CD4-positive, CD25-positive, alpha-beta regulatory T cell (primary cell): ENCODE results near the gene TPCN1. TPM values are rescaled to one million over a fixed set of nuclear protein-coding genes. Genes with fewer than 3 reads are reported as not detected.

Source experiments
- ATAC-seq, 2 donors: fragments of 150-1000 bp; cut with Tn5 transposase; one replicate each; pipeline ENCODE4 v1.10.0; 2021; ENCODE audit warnings: low read depth in 2 of 2, moderate number of reproducible peaks in 2 of 2, moderate library complexity in 1 of 2
- DNase-seq, 3 donors: peaks; one replicate each; pipeline versions ENCODE4 v3.0.0 to v3.0.0-alpha.2; 2012 to 2022; ENCODE audit warnings: mixed read lengths in 1 of 3
- H3K27ac ChIP-seq: one replicate; pipeline ENCODE4 v1.7.0; 2013; ENCODE audit warnings: mild to moderate bottlenecking, low read length; ENCODE audit not compliant: insufficient read depth, poor library complexity, severe bottlenecking
- H3K27me3 ChIP-seq: one replicate; pipeline ENCODE4 v1.7.0; 2013; ENCODE audit warnings: low read length; ENCODE audit not compliant: control insufficient read depth, insufficient read depth
- H3K36me3 ChIP-seq: one replicate; pipeline ENCODE4 v1.7.0; 2013; ENCODE audit warnings: mild to moderate bottlenecking, low read length, moderate library complexity; ENCODE audit not compliant: control insufficient read depth, insufficient read depth
- H3K4me1 ChIP-seq: 2 replicates; pipeline ENCODE4 v1.7.0; 2013; ENCODE audit warnings: mild to moderate bottlenecking, low read length; ENCODE audit not compliant: insufficient read depth, control insufficient read depth, poor library complexity, severe bottlenecking
- H3K4me3 ChIP-seq: one replicate; pipeline ENCODE4 v1.7.0; 2013; ENCODE audit warnings: low read depth, mild to moderate bottlenecking, low read length, moderate library complexity
- H3K9me3 ChIP-seq, 2 experiments: 1 replicate in 1 of 2; 2 replicates in 1 of 2; pipeline ENCODE4 v1.7.0; 2013; ENCODE audit warnings: low read length in 2 of 2, mild to moderate bottlenecking in 1 of 2, moderate library complexity in 1 of 2; ENCODE audit not compliant: control insufficient read depth in 2 of 2
- H3K27ac Mint-ChIP-seq, 3 donors: one replicate each; pipeline ENCODE4 v1.8.0; 2020 to 2022; ENCODE audit warnings: mild to moderate bottlenecking in 3 of 3, mixed read lengths in 3 of 3, moderate library complexity in 2 of 3
- H3K27me3 Mint-ChIP-seq: one replicate; pipeline ENCODE4 v1.8.0; 2022; ENCODE audit warnings: mild to moderate bottlenecking, mixed read lengths
- H3K36me3 Mint-ChIP-seq: one replicate; pipeline ENCODE4 v1.8.0; 2020; ENCODE audit warnings: mixed read lengths
- H3K4me1 Mint-ChIP-seq, 4 donors: one replicate each; pipeline ENCODE4 v1.8.0; 2020 to 2022; ENCODE audit warnings: mixed read lengths in 4 of 4, mild to moderate bottlenecking in 1 of 4
- H3K4me3 Mint-ChIP-seq, 4 donors: one replicate each; pipeline ENCODE4 v1.8.0; 2020 to 2022; ENCODE audit warnings: mild to moderate bottlenecking in 4 of 4, mixed read lengths in 4 of 4, moderate library complexity in 3 of 4
- H3K9me3 Mint-ChIP-seq, 7 donors: one replicate each; pipeline ENCODE4 v1.8.0; 2020 to 2022; ENCODE audit warnings: mixed read lengths in 7 of 7, mild to moderate bottlenecking in 3 of 7, moderate library complexity in 2 of 7
- polyA plus RNA-seq, 4 donors: library from polyadenylated mRNA; unstranded; fragments of 300-500 nt; fragmentation: Illumina TruSeq; gene quantifications; one replicate each; pipeline ENCODE4 v1.2.3, GENCODE V29; 2021
- total RNA-seq: library from RNA; stranded (reverse); gene quantifications from one replicate; pipeline ENCODE4 v1.2.3, GENCODE V29; 2022

Gene TPCN1
- total and polyA plus RNA-seq, 5 donors from 2014 or later = 5.2 to 44.9 (median 8.4) TPM

DNA sequence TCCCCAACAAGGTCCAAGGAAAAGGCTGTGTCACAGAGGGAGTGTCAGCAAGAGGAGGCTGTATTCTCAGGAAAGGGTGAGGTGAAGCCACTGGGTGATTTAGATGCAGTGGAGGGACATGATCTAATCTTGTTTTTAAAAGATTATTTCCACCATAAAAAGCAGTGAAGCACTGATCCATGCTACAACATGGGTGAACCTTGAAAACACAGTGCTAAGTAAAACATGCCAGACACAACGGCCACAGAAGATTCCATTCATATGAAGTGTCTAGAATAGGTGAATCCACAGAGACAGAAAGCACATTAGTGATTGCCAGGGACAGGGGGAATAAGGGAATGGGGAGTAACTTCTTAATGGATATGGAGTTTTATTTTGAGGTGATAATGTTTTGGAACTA is 23.0 kb upstream of the TPCN1 start:
- Mint-ChIP-seq H3K4me3 (no peak overlapping the region), H3K27me3 (peaks cover 7% of the 10 kb centered on the region), H3K4me1 (peaks cover 0 to 8% (median 2%) of the 10 kb centered on the region in 4 donors), H3K9me3 (no peaks in the 10 kb centered on the region), H3K36me3 (peaks cover 3% of the 10 kb centered on the region), H3K27ac (peak overlapping the region; percentile 7 to 27 (median 23))
- no peaks in the 10 kb centered on the region for H3K9me3 ChIP-seq
- no peaks in the 10 kb centered on the region for H3K4me1 ChIP-seq
- H3K4me3 ChIP-seq = no peak overlapping the region
- H3K27me3 ChIP-seq = no peaks in the 10 kb centered on the region
- no peak for ATAC-seq
- DNase-seq = no peak
- H3K36me3 ChIP-seq = no peaks in the 10 kb centered on the region
- no peak overlapping the region for H3K27ac ChIP-seq

DNA sequence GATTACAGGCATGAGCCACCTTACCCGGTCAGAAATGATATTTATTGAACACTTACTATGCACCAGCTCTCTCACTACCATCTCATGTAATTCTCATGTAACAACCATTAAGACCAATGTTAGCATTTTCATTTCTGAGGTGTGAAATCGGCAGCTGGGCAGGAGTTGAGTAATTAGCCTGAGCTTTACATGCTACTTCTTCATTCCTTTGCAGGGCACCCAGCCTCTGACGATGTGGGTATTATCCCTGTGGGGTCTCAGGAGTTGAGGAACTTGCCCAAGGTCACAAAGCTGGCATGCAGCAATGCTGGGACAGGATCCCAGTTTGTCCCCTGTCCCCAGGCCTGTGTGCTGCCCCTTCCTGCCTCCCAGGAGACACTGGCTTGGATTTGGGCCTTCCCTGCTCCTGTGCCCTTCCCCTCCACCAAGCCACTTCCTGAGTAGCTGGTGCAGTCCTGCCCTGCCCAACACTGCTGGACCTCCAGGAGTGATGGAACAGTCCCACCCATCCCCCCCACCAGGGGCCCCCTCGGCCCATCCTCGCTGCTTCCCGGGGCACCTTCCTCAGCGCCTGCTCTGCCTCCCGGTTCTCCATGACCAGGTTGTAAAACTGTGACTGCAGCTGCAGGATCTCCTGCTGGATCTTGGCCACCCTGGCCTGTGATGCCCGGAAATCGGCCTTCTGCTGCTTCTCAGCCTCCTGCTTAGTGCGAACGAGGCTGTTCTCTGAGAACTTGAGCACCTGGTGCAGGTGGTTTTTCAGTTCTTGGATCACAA is 21.1 kb upstream of the TPCN1 start:
- Mint-ChIP-seq H3K36me3 (no peaks in the 10 kb centered on the region), H3K27me3 (peaks cover 7% of the 10 kb centered on the region), H3K9me3 (no peaks in the 10 kb centered on the region), H3K4me1 (peaks cover 0 to 4% (median 2%) of the 10 kb centered on the region in 4 donors), H3K4me3 (no peak overlapping the region), H3K27ac (no peak overlapping the region)
- ATAC-seq (no peak), DNase-seq (no peak)
- Histone ChIP-seq H3K27ac (no peak overlapping the region), H3K4me3 (no peak overlapping the region), H3K9me3 (no peaks in the 10 kb centered on the region), H3K27me3 (no peaks in the 10 kb centered on the region), H3K4me1 (no peaks in the 10 kb centered on the region), H3K36me3 (no peaks in the 10 kb centered on the region)

DNA sequence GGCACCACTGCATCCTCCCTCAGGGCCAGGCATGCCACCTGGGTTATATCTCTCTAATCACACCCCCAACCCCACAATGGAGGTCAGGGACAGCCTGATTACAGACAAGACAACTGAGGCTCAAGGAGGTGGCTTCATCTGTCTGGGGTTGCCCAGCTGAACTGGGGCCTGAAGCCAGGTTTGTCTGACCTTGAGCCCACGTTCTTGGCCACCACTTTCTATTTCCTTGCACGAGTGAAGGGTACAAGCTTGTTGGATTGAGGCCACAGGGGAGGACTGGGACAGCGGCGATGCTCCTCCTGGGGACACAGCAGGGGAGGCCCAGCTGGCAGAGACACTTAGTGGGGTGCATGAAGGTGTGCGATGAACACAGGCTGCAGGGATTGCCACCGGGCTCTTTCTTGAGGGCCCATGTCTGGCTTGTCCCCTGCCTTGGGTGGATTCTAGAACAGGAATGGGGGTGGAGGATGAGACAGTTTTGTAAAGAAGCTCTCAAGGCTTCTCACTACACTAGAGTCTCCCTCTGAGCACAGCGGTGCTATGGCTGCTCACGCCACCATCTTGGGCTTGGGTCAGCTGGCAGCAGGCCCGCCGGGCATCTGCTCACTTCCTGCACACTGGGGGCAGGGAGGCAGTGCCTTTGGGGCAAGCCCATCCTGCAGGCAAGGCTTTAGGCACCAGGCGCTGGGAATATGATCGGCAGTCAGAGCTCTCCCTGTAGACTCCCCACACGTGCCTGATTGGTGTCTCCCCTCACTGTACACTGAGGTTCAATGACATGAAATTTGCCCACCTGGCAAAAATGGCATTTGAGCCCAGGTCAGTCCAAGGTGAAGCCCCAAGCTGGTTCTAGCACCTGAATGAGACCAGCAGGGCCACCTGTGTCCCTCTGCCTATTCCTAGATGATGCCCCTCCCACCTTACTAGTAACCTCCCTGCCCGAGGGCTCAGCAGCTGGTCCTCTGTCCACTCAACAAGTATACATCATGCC is 19.8 kb upstream of the TPCN1 start:
- H3K27me3 Mint-ChIP-seq = peaks cover 7% of the 10 kb centered on the region
- H3K4me1 Mint-ChIP-seq = peaks cover 0 to 8% (median 3%) of the 10 kb centered on the region in 4 donors
- ATAC-seq (no peak), DNase-seq (no peak)
- Histone ChIP-seq H3K36me3 (no peaks in the 10 kb centered on the region), H3K27ac (no peak overlapping the region), H3K27me3 (no peaks in the 10 kb centered on the region), H3K9me3 (no peaks in the 10 kb centered on the region), H3K4me3 (no peak overlapping the region), H3K4me1 (no peaks in the 10 kb centered on the region)
- H3K4me3 Mint-ChIP-seq = no peak overlapping the region
- no peaks in the 10 kb centered on the region for H3K9me3 Mint-ChIP-seq
- no peaks in the 10 kb centered on the region for H3K36me3 Mint-ChIP-seq
- peak overlapping the region in 1 of 3 donors; percentile 32 for H3K27ac Mint-ChIP-seq

DNA sequence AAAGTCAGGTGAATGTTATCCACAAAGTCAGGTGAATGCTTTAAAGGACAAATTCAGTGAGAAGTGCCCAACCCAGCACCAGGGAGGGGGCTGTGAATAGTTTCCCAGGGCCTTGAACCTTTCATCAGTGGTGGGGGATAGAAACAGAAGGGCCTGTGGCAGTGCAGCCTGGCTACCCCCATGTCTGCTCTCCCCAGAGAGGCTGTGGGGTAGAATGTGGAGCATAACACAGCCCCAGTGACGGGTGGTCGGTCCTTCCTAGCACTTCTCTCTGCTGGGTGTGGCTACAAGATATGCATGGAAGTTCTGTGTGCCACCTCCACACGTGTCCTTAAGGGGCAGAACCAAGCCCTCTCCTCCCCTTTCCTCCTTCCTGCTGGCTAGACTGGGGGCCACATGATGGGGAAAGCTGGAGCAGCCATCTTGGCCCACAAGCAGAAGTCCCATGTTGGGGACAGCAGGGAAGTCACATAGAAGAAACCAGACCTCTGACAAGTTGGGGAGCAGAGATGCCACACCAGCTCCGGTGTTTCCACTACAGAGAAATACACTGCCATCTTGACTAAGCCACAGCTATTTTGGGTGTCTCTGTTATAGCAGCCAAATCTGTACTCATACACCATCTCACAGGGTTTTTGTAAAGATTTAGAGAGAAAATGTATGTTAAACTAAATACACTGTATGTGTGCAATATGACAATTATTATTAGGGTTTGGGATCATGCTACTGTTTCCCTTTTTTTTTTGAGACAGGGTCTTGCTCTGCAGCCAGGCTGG is 18.8 kb upstream of the TPCN1 start:
- H3K27ac Mint-ChIP-seq = no peak overlapping the region

DNA sequence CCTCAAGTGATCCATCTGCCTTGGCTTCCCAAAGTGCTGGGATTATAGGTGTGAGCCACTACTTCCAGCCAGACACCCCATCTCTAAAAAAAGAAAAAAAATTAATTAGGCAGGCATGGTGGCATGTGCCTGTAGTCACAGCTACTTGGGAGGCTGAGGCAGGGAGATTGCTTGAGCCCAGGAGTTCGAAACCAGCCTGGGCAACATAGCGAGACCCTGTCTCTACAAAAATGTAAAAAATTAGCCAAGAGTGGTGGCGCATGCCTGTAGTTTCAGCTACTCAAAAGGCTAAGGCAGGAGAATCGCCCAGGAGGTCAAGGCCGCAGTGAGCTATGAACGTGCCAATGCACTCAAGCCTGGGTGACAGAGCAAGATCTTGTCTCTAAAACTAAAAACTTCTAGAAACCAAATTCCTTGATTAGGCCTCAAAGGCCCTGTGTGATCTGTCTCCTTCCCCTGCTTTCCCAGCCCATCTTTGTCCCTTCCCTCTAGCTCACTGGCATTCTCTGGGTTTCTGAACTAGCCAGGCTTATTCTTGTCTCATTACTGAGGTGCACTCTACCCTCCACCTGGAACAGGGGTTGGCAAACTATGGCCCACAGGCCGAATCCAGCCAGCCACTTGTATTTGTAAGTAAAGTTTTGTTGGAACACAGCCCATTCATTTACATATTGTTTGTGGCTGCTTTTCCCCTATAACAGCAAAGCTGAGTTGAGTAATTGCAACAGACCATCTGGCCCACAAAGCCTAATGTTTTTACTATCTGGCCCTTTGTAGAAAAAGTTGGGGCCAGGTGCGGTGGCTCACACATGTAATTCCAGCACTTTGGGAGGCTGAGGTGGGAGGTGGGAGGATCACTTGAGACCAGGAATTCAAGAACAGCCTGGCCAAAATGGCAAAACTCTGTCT is 17.2 kb upstream of the TPCN1 start:
- no peaks in the 10 kb centered on the region for H3K9me3 Mint-ChIP-seq
- H3K27ac Mint-ChIP-seq = peak overlapping the region in 2 of 3 donors; percentile 42 to 55
- no peaks in the 10 kb centered on the region for H3K36me3 ChIP-seq
- H3K4me3 Mint-ChIP-seq = no peak overlapping the region
- peaks cover 7% of the 10 kb centered on the region for H3K27me3 Mint-ChIP-seq
- no peaks in the 10 kb centered on the region for H3K36me3 Mint-ChIP-seq
- peaks cover 18% of the 10 kb centered on the region for H3K4me1 ChIP-seq
- ATAC-seq (no peak), DNase-seq (no peak)
- H3K4me3 ChIP-seq = no peak overlapping the region
- H3K27me3 ChIP-seq = no peaks in the 10 kb centered on the region
- H3K9me3 ChIP-seq = no peaks in the 10 kb centered on the region
- H3K4me1 Mint-ChIP-seq = peaks cover 7 to 27% (median 16%) of the 10 kb centered on the region in 4 donors
- H3K27ac ChIP-seq = no peak overlapping the region

More for the DNA sequence above, 18.8 kb upstream of the TPCN1 start:
- H3K27ac ChIP-seq = no peak overlapping the region
- H3K27me3 Mint-ChIP-seq = peaks cover 7% of the 10 kb centered on the region
- DNase-seq (no peak), ATAC-seq (no peak)
- no peaks in the 10 kb centered on the region for H3K36me3 ChIP-seq
- H3K4me3 Mint-ChIP-seq = no peak overlapping the region
- H3K4me1 Mint-ChIP-seq = peaks cover 0 to 11% (median 3%) of the 10 kb centered on the region in 4 donors
- H3K4me1 ChIP-seq = peaks cover 2% of the 10 kb centered on the region
- no peaks in the 10 kb centered on the region for H3K36me3 Mint-ChIP-seq
- H3K4me3 ChIP-seq = no peak overlapping the region
- no peaks in the 10 kb centered on the region for H3K9me3 Mint-ChIP-seq
- H3K9me3 ChIP-seq = no peaks in the 10 kb centered on the region
- H3K27me3 ChIP-seq = no peaks in the 10 kb centered on the region

DNA sequence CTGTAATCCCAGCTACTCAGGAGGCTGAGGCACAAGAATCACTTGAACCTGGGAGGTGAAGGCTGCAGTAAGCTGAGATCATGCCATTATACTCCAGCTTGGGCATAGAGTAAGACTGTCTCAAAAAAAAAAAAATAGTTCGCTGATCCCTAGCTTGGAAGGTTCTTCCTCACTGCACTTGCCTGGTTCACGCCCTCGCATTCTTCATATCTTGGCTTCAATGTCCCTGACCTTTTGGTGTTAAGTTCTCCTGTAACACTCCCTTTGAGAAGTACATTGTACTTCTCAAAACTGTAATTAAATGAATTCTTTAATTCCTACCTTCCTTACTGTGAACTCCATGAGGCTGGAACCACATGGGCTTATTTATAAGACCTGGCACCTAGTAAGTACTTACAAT is 16.5 kb upstream of the TPCN1 start:
- ATAC-seq (no peak), DNase-seq (no peak)
- H3K27ac ChIP-seq = no peak overlapping the region
- Mint-ChIP-seq H3K4me1 (peaks cover 7 to 34% (median 19%) of the 10 kb centered on the region in 4 donors), H3K4me3 (no peak overlapping the region), H3K27me3 (peaks cover 7% of the 10 kb centered on the region), H3K9me3 (no peaks in the 10 kb centered on the region), H3K36me3 (no peaks in the 10 kb centered on the region), H3K27ac (peak overlapping the region in 1 of 3 donors; percentile 42)
- peaks cover 25% of the 10 kb centered on the region for H3K4me1 ChIP-seq
- H3K4me3 ChIP-seq = no peak overlapping the region
- no peaks in the 10 kb centered on the region for H3K9me3 ChIP-seq
- H3K27me3 ChIP-seq = no peaks in the 10 kb centered on the region
- no peaks in the 10 kb centered on the region for H3K36me3 ChIP-seq
